ENCODE results near the gene TNFSF8. TPM values are rescaled to one million over a fixed set of nuclear protein-coding genes. Genes with fewer than 3 reads are reported as not detected.

The TNFSF8 gene
- total RNA-seq, 4 donors from 2014 or later: 0.54 to 3.9 (median 2.0) TPM

GRCh38 chr9:114893221-114894010, 37.0 kb downstream of the TNFSF8 start:
- Histone ChIP-seq H3K36me3 (no peaks in the 10 kb centered on the region), H3K27me3 (peaks cover 4% of the 10 kb centered on the region), H3K4me1 (peaks cover 0 to 13% (median 13%) of the 10 kb centered on the region in 3 donors), H3K27ac (no peak overlapping the region), H3K4me3 (no peak overlapping the region), H3K9me3 (no peaks in the 10 kb centered on the region)
- 70 to 94% methylated on average over 2 to 4 of the region's 4 CpGs for WGBS, 2 donors (ENCODE audit: low coverage in 1 of 2)
- ATAC-seq: no peak
- TF ChIP-seq POLR2A (IDR thresholded peaks at IDR 0.05) (no peak), CTCF (IDR thresholded peaks at IDR 0.05) (no peak), POLR2AphosphoS5 (IDR thresholded peaks at IDR 0.05) (no peak), EP300 (IDR thresholded peaks at IDR 0.05) (no peak)

GRCh38 chr9:114889802-114890224, 40.6 kb downstream of the TNFSF8 start:
- no peaks in the 10 kb centered on the region for H3K36me3 ChIP-seq
- peak; percentile 43 for ATAC-seq
- H3K9me3 ChIP-seq: peaks cover 0 to 12% (median 0%) of the 10 kb centered on the region in 3 donors
- no peak overlapping the region for H3K27ac ChIP-seq
- no CpG with 5 or more reads among the region's 3 CpGs for WGBS, 2 donors (ENCODE audit: low coverage in 1 of 2)
- H3K27me3 ChIP-seq: no peaks in the 10 kb centered on the region
- TF ChIP-seq POLR2A (IDR thresholded peaks at IDR 0.05): no peak
- TF ChIP-seq POLR2AphosphoS5 (IDR thresholded peaks at IDR 0.05): no peak
- H3K4me1 ChIP-seq: peaks cover 0 to 6% (median 4%) of the 10 kb centered on the region in 3 donors
- no peak overlapping the region for H3K4me3 ChIP-seq

- WGBS, 2 donors (ENCODE audit: low coverage in 1 of 2): 53 to 93% methylated on average over 2 of the region's 4 CpGs
Observed at GRCh38 chr9:114888607-114889006, 41.8 kb downstream of the TNFSF8 start.

GRCh38 chr9:114887963-114888362, 42.4 kb downstream of the TNFSF8 start:
- ATAC-seq: no peak
- 98 to 100% methylated on average over 2 of the region's 2 CpGs for WGBS, 2 donors (ENCODE audit: low coverage in 1 of 2)
- H3K27ac ChIP-seq: no peak overlapping the region
- no peak for TF ChIP-seq CTCF (IDR thresholded peaks at IDR 0.05)
- TF ChIP-seq EP300 (IDR thresholded peaks at IDR 0.05): no peak
- no peak for TF ChIP-seq POLR2A (IDR thresholded peaks at IDR 0.05)
- TF ChIP-seq POLR2AphosphoS5 (IDR thresholded peaks at IDR 0.05): no peak
- no peaks in the 10 kb centered on the region for H3K4me1 ChIP-seq
- H3K36me3 ChIP-seq: no peaks in the 10 kb centered on the region
- H3K4me3 ChIP-seq: no peak overlapping the region
- no peaks in the 10 kb centered on the region for H3K27me3 ChIP-seq
- H3K9me3 ChIP-seq: peaks cover 0 to 14% (median 0%) of the 10 kb centered on the region in 3 donors

More at GRCh38 chr9:114888607-114889006, 41.8 kb downstream of the TNFSF8 start:
- H3K27me3 ChIP-seq: no peaks in the 10 kb centered on the region
- TF ChIP-seq CTCF (IDR thresholded peaks at IDR 0.05) (no peak), POLR2AphosphoS5 (IDR thresholded peaks at IDR 0.05) (no peak), POLR2A (IDR thresholded peaks at IDR 0.05) (no peak), EP300 (IDR thresholded peaks at IDR 0.05) (no peak)
- H3K36me3 ChIP-seq: no peaks in the 10 kb centered on the region
- H3K9me3 ChIP-seq: peaks cover 0 to 14% (median 0%) of the 10 kb centered on the region in 3 donors
- no peak overlapping the region for H3K4me3 ChIP-seq
- H3K4me1 ChIP-seq: no peaks in the 10 kb centered on the region
- H3K27ac ChIP-seq: no peak overlapping the region
- no peak for ATAC-seq

GRCh38 chr9:114884787-114885452, 45.5 kb downstream of the TNFSF8 start:
- no peak for ATAC-seq
- H3K27me3 ChIP-seq: no peaks in the 10 kb centered on the region
- no peak overlapping the region for H3K4me3 ChIP-seq
- TF ChIP-seq EP300 (IDR thresholded peaks at IDR 0.05) (no peak), POLR2A (IDR thresholded peaks at IDR 0.05) (no peak), CTCF (IDR thresholded peaks at IDR 0.05) (no peak), POLR2AphosphoS5 (IDR thresholded peaks at IDR 0.05) (no peak)
- H3K9me3 ChIP-seq: peaks cover 0 to 14% (median 0%) of the 10 kb centered on the region in 3 donors
- no peak overlapping the region for H3K27ac ChIP-seq
- 82 to 84% methylated on average over 8 of the region's 8 CpGs for WGBS, 2 donors (ENCODE audit: low coverage in 1 of 2)
- no peaks in the 10 kb centered on the region for H3K4me1 ChIP-seq
- no peaks in the 10 kb centered on the region for H3K36me3 ChIP-seq

Data from gastroesophageal sphincter (tissue), 4 donors.